HT-29 (cell line): ENCODE results near the gene PSMD7. TPM values are rescaled to one million over a fixed set of nuclear protein-coding genes. Genes with fewer than 3 reads are reported as not detected.
A peak's percentile ranks its signal among the peaks of the same experiment; 100 is the strongest.

Source experiments
- DNase-seq: peaks from one replicate; pipeline ENCODE4 v3.0.0-alpha.2; 2015; ENCODE audit warnings: low spot score
- total RNA-seq: library from RNA; depleted of rRNA; stranded (reverse); fragments of >200 nt; shearing (Covaris generic); gene quantifications from 2 replicates; pipeline ENCODE4 v1.2.3, GENCODE V29; 2014; rRNA removed

PSMD7 gene
- 52.7 and 73.9 TPM in 2 replicates for total RNA-seq

GRCh38 chr16:74296432-74297144, at the start of gene PSMD7:
PSMD7 (plus strand) TSS chr16:74296814; CDS start chr16:74296915, 101 bp downstream.
- DNase-seq = peak; percentile 95

GRCh38 chr16:74249254-74249653, 47.4 kb upstream of the PSMD7 start:
- no peak for DNase-seq

- DNase-seq = no peak
These were observed 46.8 kb upstream of the PSMD7 start for GRCh38 chr16:74249846-74250245.

GRCh38 chr16:74252329-74252728, 44.3 kb upstream of the PSMD7 start:
- no peak for DNase-seq

DNA sequence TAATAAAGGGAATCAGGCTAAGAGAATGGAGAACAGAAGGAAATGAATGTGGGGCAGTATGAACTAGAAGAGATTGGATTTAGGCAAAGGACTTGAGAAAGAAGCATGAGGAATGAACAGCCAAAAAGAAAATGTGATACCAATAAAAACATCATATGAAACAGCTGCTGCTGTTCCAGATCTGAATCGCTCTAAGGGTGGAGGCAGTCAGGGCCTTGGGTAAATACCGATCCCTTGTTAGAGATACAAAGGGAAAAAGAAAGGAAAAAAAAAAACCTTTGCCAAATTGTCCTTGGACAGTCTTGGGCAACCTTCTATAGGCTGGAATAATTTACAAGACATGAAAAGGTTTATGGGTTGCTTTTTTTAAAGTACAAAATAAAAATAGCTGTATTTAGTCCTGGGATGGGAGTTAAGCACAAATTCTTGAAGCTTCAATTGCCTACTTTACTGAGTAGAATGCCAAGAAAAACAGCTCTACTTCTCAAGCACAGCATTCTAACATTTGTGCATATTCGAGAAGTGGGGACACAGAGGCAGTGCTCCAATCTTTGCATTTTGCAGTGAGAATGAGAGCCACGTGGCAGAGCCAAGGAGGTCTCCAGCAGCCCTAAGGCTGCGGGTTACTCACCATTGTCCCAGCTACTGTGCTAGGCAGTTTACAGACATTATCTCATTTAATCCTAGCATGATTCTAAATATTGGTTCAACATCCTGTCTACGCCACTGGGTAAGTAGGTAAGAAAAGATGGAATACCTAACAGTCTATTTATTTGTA, 43.3 kb upstream of the PSMD7 start:
- no peak for DNase-seq

- DNase-seq = no peak
These were observed 39.6 kb upstream of the PSMD7 start for GRCh38 chr16:74257061-74257460.

DNA sequence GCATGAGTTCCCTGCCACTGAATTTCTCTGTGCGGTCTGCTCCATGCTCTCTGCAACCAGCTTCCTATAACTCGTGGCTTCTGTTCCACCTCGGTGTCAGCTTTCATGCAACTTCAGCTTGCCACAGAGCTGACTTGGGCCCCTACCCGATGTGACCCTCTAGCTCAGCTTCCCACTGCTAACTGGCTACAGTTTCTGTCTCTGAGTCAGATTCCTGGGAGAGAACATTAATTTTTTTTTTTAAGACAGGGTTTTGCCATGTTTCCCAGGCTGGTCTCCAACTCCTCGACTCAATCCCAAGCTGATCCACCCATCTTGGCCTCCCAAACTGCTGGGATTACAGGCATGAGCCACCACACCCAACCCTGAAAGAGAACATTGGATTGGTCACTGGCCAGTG, 35.5 kb upstream of the PSMD7 start:
- DNase-seq = no peak

- DNase-seq = no peak
These were observed 31.8 kb upstream of the PSMD7 start for GRCh38 chr16:74264811-74265210.

DNA sequence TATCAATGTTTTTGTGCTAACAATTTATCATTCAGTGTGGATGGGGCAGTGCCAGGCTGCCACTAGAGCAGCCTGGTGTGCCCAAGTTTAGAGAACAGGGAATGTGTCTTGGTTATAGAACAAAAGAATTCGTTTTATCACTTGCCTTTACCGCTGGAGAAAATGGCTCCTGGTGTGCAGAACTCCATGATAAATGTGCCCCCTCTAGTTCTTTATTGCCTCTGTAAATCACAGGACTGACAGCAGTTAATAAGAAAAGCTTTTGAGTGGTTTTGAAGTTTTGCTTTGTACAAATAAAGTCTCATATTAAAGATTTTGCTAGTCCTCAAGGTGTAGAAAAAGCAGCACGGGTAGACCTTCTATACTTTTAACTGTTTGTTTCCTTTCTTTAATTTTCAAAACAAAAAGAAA, 28.2 kb upstream of the PSMD7 start:
- DNase-seq = no peak

DNA sequence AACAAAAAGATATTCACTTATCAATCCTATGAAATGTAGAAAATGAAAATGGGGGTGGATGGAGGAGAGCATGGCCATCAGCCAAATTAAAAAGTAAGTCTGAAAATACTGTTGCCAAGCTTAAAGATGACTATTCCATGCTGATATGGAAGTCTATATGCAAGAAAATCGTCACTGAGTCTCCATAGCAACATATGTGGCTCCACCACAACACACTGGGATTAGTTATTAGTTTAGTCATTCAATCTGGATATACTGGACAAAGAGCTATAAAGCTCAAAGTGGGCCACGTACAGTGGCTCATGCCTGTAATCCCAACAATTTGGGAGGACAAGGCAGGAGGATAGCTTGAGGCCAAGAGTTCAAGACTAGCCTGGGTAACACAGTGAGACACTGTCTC, 24.7 kb upstream of the PSMD7 start:
- DNase-seq = no peak

- DNase-seq = peak; percentile 27
These were observed 21.5 kb upstream of the PSMD7 start for GRCh38 chr16:74275031-74275636.

- no peak for DNase-seq
These were observed 20.9 kb upstream of the PSMD7 start for GRCh38 chr16:74275711-74276110.

- no peak for DNase-seq
These were observed 18.6 kb upstream of the PSMD7 start for GRCh38 chr16:74277974-74278373.

GRCh38 chr16:74279266-74279665, 17.3 kb upstream of the PSMD7 start:
- DNase-seq = no peak

GRCh38 chr16:74279805-74280204, 16.8 kb upstream of the PSMD7 start:
- no peak for DNase-seq

DNA sequence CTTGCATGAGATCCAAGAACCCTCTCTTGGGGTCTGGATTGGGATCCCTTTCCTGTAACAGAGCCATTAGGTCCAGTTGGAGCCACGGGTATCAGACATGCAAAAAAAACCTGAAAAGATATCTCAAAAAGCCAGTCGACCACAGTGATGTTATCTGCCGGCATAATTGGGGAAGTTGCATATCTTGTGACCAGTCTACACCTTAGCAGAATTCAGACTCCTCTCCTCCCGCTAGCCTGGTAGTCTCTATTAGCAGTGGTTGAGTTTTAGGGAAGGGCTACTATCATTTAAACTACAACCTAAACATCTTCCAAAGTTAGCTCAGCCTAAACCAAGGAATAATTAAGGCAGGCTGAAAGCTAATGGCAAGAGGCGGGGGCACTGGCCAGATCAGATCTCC, 16.2 kb upstream of the PSMD7 start:
- no peak for DNase-seq

- DNase-seq = no peak
These were observed 15.3 kb upstream of the PSMD7 start for GRCh38 chr16:74281300-74281699.

GRCh38 chr16:74283716-74284115, 12.9 kb upstream of the PSMD7 start:
- no peak for DNase-seq

GRCh38 chr16:74288065-74288464, 8.5 kb upstream of the PSMD7 start:
- no peak for DNase-seq

- DNase-seq = no peak
These were observed 6.3 kb upstream of the PSMD7 start for GRCh38 chr16:74290356-74290755.

DNA sequence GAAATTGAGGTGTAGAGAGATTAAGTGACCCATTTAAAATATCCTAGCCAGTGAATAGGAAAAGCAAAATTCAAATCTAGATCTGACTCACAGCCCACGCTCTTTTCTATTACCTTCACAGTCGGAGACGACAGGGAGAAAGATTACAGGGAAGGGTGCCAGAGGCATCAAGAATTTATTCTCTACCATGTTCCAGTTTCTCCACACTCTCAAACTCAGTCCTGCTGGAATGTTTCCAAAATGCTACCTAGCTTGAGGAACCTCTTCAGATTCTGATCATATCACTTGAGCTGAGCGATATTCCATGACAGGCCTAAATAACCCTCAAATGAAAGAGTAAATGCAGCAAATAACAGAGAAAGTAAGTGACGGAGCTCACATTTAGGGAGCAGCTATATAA, 5.4 kb upstream of the PSMD7 start:
- DNase-seq = no peak

DNA sequence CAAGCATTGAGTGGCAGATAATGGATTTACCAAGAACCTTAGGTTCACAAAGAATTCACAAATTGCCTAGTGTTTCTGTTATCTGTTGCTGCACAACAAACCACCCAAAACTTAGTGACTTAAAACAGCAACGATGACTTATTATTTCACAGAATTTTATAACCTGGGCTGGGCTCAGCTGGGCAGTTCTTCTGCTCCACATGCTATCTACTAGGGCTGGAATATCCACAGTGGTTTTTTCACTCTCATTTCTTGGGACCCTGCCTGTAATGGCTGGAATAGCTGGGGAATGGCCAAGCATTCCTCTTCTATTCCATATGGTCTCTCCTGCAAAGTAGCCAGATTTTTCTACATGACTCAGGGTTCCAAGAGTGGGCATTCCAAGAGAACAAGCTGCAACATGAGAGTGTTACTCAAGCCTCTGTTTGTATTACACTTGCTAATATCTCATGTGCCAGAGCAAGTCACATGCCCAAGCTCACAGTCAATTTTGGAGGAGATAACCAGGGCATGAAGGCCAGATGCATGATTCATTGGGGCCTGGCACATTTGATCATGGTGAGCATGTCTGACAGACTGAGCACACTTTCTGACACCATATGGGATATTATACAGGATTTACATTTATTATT, 4.9 kb upstream of the PSMD7 start:
- no peak for DNase-seq
